GM18870 (cell line): ENCODE data around the gene VTN.
A peak's percentile ranks its signal among the peaks of the same experiment; 100 is the strongest.
"Not testable (repeated sequence)": the region's sequence is repeated elsewhere in the genome, so short reads cannot be mapped to it uniquely, and the experiment has no call there.

Source experiments
- ATAC-seq: cut with Tn5 transposase; IDR thresholded peaks from one replicate; pipeline ENCODE4 v1.9.1; 2021; ENCODE audit warnings: moderate library complexity; ENCODE audit not compliant: unreplicated experiment

Gene VTN

DNA sequence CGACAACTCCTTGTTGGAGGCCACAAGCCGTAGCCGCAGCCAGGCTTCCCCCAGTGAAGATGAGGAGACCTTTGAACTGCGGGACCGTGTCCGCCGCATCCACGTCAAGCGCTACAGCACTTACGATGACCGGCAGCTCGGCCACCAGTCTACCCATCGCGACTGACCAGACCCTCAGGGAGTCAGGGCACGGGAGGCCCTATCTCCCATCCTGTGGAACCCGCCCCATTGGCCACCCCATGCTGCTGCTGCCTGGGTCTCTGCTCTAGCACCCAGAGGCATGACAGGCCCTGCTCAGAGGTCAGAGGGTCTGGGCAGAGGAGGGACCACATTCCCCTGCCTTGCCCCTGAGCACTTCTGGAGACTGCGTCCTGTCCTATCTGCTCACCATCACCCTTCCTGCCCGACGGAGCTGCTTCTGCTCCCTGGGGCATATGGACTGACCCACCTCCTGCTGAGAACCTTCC, 25.6 kb downstream of the VTN start:
- ATAC-seq: no peak

DNA sequence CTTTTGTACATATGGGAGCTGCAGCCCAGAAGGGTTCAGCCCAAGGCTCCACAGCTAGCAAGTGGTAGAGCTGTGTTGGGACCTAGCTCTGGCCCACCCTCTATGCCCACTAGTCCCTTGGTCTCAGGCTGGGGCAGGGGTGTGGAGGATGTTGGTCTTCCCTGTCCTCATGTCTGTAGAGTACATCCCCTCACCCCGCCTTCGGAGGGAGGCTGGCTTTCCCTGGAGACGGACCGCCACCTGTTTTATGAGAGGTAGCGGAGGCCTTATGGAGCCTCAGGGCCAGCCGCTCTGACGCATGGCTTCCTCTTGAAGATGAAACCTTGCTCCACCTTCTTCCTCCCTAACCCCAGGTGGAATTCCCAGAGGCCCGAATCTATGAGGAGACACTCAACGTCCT, 26.1 kb downstream of the VTN start:
- ATAC-seq: no peak

DNA sequence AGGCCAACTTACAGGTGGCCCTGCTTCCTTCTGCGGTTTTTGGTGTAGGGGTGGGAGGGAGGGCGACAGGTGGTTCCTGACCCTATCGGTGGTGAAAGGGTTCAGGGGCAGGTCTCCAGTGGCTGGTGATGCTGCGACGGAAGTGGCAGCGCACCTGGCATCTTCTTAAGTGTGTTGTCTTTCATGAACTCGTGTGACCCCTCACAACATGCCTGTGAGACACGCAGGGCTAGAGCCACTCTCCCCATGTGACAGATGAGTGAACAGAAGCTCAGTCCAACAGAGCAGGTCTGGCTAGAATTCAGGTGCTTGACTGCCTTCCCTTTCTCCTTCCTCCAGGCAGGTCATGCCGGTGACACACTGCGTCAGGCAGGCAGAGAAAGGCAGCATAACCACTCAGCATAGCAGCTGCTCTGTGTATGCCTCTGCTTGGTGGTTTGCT, 26.6 kb downstream of the VTN start:
- no peak for ATAC-seq

DNA sequence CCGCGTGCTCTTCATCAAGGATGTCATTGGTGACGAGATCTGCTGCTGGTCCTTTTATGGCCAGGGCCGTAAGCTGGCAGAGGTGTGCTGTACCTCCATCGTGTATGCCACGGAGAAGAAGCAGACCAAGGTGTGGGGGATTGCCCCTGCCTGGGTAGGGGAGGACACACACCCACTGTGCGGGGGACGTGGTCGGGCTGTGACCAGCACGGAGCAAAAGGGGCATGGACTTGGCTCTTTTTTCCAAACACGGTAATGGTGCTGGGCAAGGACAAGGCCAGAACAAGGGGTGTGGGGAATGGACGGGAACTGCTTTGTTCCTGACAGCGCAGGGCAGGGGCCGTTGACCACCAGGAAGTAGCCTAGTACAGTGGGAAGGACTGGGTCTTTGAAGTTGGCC, 27.8 kb downstream of the VTN start:
- ATAC-seq: no peak

DNA sequence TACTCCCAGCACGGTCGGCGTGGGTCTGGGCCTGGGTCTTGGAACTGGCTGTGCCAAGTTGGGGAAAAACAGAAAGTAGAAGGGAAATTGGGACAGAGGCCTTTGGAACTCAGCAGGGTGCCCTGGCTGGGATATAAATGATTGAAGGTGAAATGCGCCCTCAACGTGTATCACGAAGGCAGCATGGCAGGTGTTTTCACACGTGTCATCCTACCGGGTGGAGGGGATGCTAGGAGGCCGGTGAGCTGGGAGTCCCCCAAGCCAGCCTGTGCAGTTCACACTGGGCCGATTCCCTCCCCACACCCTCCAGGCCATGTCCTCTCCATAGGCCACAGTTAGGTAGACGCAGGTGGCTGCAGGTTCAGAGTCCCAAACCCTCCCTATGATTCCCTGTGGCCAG, 28.6 kb downstream of the VTN start:
- no peak for ATAC-seq

DNA sequence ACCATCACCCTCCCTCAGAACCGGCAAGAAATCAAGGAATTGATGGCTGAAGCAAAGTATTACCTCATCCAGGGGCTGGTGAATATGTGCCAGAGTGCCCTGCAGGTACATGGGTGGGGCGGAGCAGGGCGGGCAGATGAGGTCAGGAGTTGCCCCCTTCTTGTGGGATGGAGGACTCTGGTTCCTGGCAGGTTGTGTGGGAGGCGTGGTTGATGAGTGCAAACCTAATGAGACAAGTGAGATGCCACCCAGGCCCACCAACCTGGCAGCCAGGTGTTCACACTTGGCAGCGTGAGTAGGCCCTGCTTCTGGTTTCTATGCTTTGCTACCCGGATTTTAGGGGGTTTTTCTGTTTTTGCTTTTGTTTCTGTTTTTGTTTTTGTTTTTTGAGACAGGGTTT, 29.7 kb downstream of the VTN start:
- no peak for ATAC-seq

DNA sequence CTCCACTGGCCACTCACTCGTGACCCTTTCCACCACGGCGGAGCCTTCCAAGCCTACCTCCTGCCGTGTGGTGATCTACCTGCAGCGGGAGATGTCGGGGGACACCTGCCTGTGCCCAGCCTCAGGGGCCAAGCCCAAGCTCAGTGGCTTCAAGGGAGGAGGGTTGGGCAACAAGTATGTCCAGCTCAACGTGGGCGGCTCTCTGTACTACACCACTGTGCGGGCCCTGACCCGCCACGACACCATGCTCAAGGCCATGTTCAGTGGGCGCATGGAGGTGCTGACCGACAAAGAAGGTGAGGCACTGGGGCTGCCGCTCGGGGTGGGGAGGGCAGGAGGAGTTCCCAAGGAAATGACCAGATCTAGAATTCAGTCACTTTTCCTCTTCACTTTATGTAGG, 30.7 kb downstream of the VTN start:
- no peak for ATAC-seq

DNA sequence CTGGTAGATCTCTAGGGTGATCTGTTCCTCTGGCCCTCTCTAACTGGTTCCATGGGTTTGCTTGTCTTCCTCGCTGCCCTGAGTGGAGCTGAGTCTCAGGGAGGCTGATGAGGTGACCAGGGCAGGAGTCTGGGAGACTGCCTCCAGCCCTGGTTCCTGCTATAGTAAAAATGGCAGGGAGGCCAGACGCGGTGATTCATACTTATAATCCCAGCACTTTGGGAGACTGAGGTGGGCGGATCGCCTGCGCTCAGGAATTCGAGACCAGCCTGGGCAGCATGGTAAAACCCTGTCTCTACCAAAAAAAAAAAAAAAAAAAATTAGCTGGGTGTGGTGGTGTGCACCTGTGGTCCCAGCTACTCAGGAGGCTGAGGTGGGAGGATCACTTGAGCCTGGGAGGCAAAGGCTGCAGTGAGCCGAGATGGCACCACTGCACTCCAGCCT, 31.3 kb downstream of the VTN start:
- ATAC-seq: not testable (repeated sequence)

DNA sequence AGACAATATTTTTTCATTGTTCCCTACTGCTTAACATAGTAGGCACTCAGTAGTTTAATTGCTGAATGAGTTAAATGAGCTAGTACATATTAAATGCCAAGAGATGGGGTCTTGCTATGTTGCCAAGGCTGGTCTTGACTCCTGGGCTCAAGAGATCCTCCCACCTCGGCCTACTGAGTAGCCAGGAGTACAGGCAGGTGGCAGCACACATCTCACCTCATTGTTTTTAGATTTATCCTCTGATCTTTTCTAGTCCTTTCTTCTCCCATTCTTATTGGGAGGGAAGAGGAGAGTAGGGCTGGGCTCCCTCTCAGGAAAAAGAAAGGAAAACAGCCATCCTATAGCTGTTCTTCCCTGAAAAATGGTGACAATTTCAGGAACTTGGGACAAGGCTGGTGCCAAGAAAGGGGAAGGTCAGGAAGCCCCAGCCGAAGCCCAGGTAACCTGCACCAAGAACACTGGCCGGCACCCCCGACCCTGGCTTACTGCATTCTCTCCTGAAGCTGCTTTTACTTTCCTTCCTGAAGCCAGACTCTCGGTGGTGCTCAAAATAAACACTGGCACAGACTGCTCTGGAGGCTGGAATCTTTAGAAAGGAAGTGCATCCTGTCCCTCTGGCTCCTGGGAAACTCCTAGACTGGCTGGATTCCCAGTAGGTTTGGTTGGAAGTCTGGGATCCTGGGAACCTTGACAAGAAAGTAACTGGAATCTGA, 31.9 kb downstream of the VTN start:
- no peak for ATAC-seq

DNA sequence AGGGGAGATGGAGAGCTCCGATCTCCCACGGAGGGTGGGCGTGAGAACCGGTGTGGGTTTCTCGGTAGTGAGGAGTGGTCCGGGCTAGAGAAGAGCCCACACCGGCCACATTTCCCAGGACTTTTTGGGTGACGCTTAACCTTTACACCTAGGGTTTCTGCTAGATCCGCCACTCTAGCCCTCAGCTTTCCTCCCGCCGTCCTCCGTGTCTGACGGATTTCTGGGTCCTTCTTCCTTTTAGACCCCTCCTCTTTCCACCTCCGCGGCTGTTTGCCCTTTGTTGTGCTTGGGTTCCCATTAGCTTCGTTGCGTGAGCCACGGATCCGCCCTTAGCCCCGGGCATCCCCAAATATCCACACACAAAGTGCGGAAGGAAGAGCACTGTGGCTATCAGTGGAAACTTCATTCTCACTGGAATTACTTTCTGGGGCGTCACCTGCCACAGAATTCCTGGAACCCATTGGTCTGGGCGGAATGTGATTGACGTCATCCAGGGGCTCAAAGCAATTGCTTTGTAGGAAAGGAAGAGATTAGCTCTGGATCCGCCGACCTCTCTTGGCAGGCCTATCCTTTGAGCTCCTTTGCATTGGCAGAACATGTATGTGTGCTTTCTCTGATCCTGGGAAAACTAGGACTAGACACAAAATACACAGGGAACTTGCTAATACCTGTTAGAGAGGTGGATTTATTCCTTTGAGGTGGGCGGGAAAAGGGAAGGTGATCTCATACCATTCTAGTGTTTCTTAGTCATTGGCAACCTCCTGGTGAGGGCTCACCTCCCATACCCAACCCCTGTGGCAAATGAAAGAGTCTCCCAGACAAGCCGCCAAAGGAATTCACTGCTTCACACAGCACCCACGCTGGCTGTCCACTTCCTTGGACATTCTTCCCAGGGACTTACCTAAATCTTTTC, 33.9 kb downstream of the VTN start:
- no peak for ATAC-seq

DNA sequence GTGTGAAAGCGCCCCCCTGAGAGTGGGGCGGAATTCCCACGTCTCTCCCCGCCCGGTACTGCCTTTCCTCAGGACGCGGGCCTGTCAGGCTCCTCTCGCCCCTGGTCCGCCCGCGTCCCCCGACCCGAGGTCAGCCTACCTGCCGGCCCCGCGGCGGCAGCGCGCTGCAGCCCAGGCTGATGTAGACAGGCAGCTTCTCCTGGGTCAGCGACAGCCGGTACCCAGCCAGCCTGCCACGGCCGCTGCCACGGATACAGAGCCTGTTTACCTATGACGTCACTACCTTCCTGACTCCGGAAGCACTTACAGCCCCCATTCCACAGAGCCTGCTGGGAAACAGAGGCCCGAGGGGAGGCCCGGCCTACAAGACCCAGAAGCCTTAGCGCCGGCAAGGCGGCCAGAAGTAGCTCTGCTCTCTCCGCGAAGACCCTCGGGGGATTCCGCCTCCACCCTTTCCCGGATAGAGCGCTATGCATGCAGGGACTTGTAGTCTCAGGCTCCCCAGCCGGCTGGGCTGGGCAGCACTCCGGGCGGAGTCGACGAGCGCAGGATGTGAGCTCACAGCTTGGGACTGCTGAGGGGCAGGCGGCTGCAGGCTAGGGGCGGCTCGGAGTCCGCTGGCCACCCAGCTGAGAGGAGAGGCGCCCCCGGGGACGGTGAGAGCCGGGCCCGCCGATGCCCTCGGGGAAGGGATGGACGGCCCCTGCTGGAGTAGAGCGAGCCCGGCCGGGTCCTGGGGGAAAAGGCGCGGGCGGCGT, 34.7 kb downstream of the VTN start, which contains the start of the genes IFT20 and TNFAIP1:
Gene IFT20 (minus strand): TSS at position 272 of the 758 bp plus-strand sequence. CDS start 3,487 bp downstream, outside the sequence.
Gene TNFAIP1 (plus strand): TSS at position 561 of the 758 bp plus-strand sequence. CDS start 3,761 bp downstream, outside the sequence.
- peak; percentile 93 for ATAC-seq

DNA sequence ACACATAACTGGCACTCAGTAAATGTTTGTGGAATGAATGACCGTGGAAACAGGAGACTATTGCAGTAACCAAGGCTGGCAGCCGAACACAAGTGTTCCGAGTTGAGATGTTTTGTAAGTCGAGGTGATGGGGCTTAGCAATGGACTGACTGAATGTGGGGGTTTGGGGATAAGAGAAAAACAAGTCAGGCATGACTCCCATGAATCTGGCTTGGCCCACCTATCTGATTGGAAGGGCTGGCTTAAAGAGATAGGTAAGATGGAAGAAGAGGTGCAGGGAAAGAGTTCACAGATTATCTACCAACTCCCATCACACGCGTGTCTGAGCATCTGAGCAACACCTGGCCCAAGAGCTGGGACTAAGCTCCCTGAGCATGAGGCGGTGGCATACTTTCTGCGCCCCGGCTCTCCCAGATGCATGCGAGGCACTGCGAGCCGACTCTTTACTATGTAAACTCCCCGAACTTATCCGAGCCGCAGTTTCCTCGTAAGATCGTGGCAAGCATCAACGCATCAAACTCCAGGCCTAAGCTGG, 35.4 kb downstream of the VTN start:
- ATAC-seq: no peak

DNA sequence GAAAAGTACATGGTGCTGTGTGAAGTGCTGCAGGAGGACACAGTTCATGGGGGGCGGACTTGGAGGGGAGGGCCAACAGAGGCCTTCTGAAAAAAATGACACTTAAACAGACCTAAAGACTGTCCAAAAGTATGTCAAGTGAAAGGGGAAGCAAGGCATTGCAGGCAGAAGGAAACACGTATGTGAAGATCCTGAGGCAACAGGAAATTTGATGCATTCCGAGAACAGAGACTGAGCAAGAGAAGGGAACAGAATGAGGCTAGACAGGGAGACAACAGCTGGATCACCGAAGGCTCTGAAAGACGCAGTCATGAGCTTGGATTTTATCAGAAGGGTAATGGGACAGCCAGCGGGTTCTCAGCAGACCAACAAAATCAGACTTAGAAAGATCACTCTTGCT, 35.9 kb downstream of the VTN start:
- ATAC-seq: no peak

DNA sequence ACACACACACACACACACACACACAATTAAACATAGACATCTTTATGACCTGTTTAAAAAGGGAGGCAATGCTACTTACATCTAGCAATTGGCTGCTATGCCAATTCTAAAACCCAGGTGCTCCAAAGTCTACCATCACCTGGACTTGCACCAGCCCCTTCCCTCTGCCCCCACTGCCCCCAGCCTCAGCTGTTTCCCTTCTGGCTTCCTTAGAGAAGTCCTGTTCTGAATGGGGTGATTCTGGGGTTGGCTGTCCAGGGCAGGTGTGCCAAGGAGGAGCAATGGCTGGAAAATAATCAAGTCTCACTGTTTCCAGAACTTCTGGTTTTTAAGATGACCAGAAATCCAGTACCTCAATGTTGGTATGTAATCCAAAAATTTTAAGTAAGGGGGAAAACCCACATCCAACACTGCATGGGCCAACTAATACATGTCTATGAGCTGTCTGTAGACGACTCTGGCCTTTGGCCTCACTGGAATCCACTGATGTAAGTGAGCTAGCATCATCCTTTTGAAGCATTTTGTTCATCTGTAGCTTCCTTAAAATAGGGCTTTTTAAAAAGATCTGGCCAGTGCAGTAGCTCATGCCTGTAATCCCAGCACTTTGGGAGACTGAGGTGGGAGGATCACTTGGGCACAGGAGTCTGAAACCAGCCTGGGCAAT, 36.9 kb downstream of the VTN start:
- ATAC-seq: no peak

DNA sequence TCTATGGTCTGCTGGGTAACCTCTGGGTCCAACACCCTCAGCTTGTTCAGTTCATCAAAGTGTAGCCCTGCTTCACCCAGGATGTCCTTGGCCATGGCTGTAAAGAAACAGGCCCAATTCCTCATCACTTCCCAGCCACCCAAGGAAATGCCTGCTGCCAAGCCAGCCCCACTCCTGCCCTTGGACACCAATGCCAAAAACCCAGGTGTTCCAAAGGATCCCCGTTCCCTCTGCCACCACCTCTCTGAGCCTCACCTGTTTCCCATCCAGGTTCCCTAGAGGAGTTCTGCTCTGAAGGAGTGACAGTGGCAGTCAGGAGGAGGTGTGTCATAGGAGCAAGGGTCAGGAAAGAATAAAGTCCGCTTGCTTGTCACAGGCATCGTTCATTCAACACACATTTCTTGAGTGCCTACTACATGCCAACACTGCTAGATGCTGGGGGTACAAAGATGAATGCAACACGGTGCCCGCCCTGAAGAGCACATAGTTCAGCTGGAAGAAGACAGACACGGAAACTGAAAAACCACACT, 38.2 kb downstream of the VTN start:
- no peak for ATAC-seq

DNA sequence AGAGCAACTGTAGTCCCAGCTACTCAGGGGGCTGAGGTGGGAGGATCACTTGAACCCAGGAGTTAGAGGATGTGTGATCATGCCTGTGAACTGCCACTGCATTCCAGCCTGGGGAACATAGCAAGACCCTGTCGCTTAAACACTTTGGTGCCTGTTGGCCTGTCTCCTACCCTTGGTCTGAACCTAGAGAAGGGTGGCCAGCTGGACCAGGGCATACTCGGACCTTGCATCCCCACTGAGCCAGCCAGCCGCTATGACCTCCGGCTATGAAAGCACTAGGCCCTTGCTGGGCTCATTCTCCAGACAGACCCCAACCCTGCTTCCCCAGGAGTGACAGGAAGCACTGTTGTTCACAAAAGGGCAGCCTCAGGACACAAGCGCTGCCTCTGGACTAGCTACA, 39.4 kb downstream of the VTN start:
- no peak for ATAC-seq

DNA sequence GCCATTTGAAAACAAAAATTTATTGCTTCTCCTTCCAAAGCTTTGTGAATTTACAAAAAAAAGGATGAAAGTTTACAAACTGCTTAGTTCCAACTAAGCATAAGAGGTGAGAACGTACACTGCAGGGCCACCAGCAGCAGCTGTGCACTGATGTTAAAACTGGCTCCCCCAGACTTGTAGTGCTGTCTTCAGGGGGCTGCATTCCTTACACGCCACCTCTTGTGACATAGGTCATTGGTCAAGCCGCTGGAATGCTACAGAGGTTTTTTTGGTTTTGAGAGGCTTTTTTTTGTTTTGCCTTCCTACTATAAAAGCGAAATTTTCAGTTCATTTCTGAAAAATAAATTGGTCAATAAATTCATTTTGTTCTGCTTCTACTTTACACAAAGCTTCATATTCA, 41.8 kb downstream of the VTN start:
- ATAC-seq: no peak

DNA sequence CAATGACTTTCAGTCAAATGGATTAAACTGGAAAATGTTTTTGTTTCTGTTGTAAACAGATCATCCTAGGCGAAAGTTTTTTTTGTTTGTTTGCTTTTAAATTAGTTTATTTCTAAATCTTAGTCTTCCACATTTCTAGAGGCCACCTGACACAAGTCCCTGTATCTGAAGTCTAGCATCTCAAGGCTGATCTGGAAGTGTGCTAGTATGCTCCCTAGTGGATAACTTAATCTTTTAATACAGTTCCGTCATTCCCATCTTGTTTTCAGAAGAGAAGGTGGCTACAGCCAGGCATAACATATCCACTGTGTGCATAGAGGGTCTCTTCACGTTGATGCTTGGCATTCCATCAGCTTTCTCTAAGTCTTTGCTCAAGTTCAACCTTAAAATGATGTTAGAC, 42.4 kb downstream of the VTN start:
- ATAC-seq: no peak

DNA sequence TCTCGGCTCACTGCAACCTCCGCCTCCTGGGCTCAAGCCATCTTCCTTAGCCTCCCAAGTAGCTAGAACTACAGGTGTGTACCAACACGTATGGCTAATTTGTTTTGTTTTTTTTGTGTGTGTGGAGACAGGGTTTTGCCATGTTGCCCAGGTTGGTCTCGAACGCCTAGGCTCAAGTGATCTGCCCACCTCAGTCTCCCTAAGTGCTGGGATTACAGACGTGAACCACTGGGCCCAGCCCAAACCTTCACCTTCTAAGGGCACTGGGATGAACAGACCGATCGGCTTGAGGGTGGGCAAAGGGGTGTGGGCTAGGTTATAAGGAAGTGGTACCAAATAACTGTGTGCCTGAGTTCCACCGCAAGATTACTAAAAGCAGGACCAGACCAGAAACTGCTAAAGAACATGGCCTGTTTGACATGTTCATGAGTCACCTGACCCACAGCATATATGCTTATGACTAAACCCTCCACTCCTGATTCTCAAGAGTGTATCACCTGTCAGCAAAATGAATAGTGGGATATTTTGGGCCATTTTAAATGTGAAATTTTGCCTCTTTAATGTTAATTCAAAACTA, 43.0 kb downstream of the VTN start:
- peak; percentile 45 for ATAC-seq

DNA sequence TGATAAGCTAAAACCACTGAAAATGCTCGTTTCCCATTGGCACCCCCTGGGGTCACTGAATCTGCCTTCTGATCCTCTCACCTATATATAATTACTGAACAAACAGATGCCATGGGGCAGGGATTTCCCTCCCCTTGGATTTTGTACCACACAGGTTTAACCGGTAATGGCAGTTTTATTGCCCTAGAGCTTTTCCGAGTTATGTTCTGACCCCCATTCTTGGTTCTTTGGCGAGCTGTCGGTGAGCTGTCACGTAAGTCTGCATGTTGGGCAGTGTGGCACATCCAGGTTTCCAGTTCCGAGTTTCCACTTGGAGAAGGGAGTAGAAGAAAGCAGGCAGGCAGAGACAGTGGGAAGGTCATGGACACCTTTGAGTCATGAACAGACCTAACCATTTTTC, 44.0 kb downstream of the VTN start:
- no peak for ATAC-seq
